K562 (cell line): ENCODE data around the gene RTL10. TPM values are rescaled to one million over a fixed set of nuclear protein-coding genes. Genes with fewer than 3 reads are reported as not detected.
A peak's percentile ranks its signal among the peaks of the same experiment; 100 is the strongest.

ENCODE experiments used
- FOSL1 ChIP-seq: fragments of 200-800 bp; sonication (Bioruptor generic); conservative IDR thresholded peaks from 2 replicates; pipeline ENCODE4 v1.6.1; 2016; ENCODE audit warnings: missing genetic modification characterization, missing compliant biosample characterization
- GATAD2A ChIP-seq: fragments of 450-650 bp; IDR thresholded peaks from 2 replicates; pipeline ENCODE4 v1.6.1; 2017
- HDAC6 ChIP-seq: IDR thresholded peaks from 2 replicates; pipeline ENCODE4 v1.6.1; 2012; ENCODE audit warnings: low read depth, mild to moderate bottlenecking, control low read depth, inconsistent platforms, low read length, moderate library complexity
- HSF4 ChIP-seq: fragments of 250-450 bp; sonication (Bioruptor Pico); IDR thresholded peaks from 2 replicates; pipeline ENCODE4 v2.1.2; 2022; ENCODE audit warnings: mild to moderate bottlenecking, moderate library complexity, borderline replicate concordance
- KAT2B ChIP-seq: IDR thresholded peaks from one replicate; pipeline ENCODE4 v1.6.1; 2012; ENCODE audit warnings: low read depth, mild to moderate bottlenecking, control low read depth, inconsistent platforms, low read length, moderate library complexity
- MYBL2 ChIP-seq, 2 experiments: fragments of 450-650 bp in 1 of 2; sonication (generic) in 1 of 2; formaldehyde crosslinking in 1 of 2; IDR thresholded peaks; 2 replicates each; pipeline versions ENCODE4 v1.6.1 to v1.8.1; 2017 to 2022; ENCODE audit warnings: borderline replicate concordance in 1 of 2, inconsistent platforms in 1 of 2, low read depth in 1 of 2, mild to moderate bottlenecking in 1 of 2, missing genetic modification reagents in 1 of 2, moderate library complexity in 1 of 2
- RNF2 ChIP-seq: sonication (generic); IDR thresholded peaks from 2 replicates; pipeline ENCODE4 v1.6.1; 2016
- SAP30 ChIP-seq: fragments of 200-600 bp; sonication (generic); IDR thresholded peaks from 2 replicates; pipeline ENCODE4 v1.6.1; 2012; ENCODE audit warnings: borderline replicate concordance, low read depth, mild to moderate bottlenecking, moderate library complexity, low read length, control low read depth, inconsistent platforms; ENCODE audit not compliant: insufficient read depth, poor library complexity, severe bottlenecking
- SLC30A9 ChIP-seq: fragments of 250-450 bp; sonication (Bioruptor Pico); IDR thresholded peaks from 2 replicates; pipeline ENCODE4 v1.8.0; 2022; ENCODE audit warnings: mild to moderate bottlenecking, moderate library complexity
- SRF ChIP-seq, 2 experiments: fragments of 250-450, 450-650 bp in 1 of 2; sonication (Bioruptor Pico) in 1 of 2; sonication (generic) in 1 of 2; formaldehyde crosslinking; IDR thresholded peaks; 2 replicates each; pipeline versions ENCODE4 v1.5.0 to v1.5.1; 2020 to 2022; ENCODE audit warnings: mild to moderate bottlenecking in 1 of 2, missing genetic modification reagents in 1 of 2
- SRSF3 ChIP-seq: fragments of 200-400 bp; formaldehyde crosslinking; IDR thresholded peaks from 2 replicates; pipeline ENCODE4 v1.6.1; 2016; ENCODE audit warnings: mild to moderate bottlenecking, low read length, moderate library complexity; ENCODE audit not compliant: insufficient read depth
- SRSF7 ChIP-seq: fragments of 200-400 bp; formaldehyde crosslinking; optimal IDR thresholded peaks from 2 replicates; pipeline ENCODE3; 2017; ENCODE audit warnings: mild to moderate bottlenecking, low read depth, low read length
- STAT6 ChIP-seq: sonication (generic); formaldehyde crosslinking; IDR thresholded peaks from 2 replicates; pipeline ENCODE4 v1.8.1; 2023; ENCODE audit warnings: mild to moderate bottlenecking, missing genetic modification reagents
- TGIF2 ChIP-seq: sonication (generic); formaldehyde crosslinking; IDR thresholded peaks from 2 replicates; pipeline ENCODE4 v1.8.1; 2022; ENCODE audit warnings: mild to moderate bottlenecking, missing genetic modification reagents, moderate library complexity
- ZNF766 ChIP-seq: fragments of 200-800 bp; sonication (Bioruptor generic); conservative IDR thresholded peaks from 2 replicates; pipeline ENCODE4 v1.6.1; 2016; ENCODE audit warnings: missing genetic modification characterization, missing compliant biosample characterization
- polyA plus RNA-seq, 8 experiments: library from polyadenylated mRNA; depleted of rRNA in 4 of 8; stranded (reverse) in 5 of 8; unstranded in 3 of 8; fragments of >200 nt; fragmentation: Nextera tagmentation in 2 of 8; fragmentation: Illumina TruSeq in 1 of 8; extraction: Ambion mirVana in 2 of 8; extraction: Trizol in 1 of 8; gene quantifications; 2 replicates each; pipeline versions ENCODE4 v1.2.1 to v1.2.3, GENCODE V29; 2011 to 2014; ENCODE audit warnings: inconsistent platforms in 1 of 8, missing spikeins in 1 of 8
- total RNA-seq, 7 experiments: library from RNA; depleted of rRNA in 6 of 7; stranded (reverse); fragments of >200 nt in 6 of 7; fragmentation: Illumina TruSeq in 2 of 7; extraction: Trizol in 2 of 7; gene quantifications; 2 replicates each; pipeline versions ENCODE4 v1.2.1 to v1.2.3, GENCODE V29; 2011 to 2021; ENCODE audit warnings: low replicate concordance in 1 of 7
- TF ChIP-seq, protein P1 (sequence below), 2 experiments: fragments of 150-350 bp in 1 of 2; IDR thresholded peaks; 2 replicates each; pipeline ENCODE4 v1.6.1; 2012 to 2016; ENCODE audit warnings: low read depth in 2 of 2, low read length in 2 of 2, mild to moderate bottlenecking in 1 of 2, moderate library complexity in 1 of 2
- TF ChIP-seq, protein P2 (sequence below): sonication (generic); formaldehyde crosslinking; IDR thresholded peaks from 2 replicates; pipeline ENCODE4 v1.8.1; 2022; ENCODE audit warnings: missing genetic modification reagents
- TF ChIP-seq, protein P3 (sequence below): fragments of 450-650 bp; formaldehyde crosslinking; IDR thresholded peaks from 2 replicates; pipeline ENCODE4 v1.4.0; 2022; ENCODE audit warnings: missing genetic modification characterization

The RTL10 gene
- total and polyA plus RNA-seq, 9 of the 15 experiments (the other 6 are each of a cell fraction or from before 2014, with no cell fraction given): 19.8 to 75.5 (median 32.5) TPM

GRCh38 chr22:19864538-19865106 lies 9.9 kb upstream of the RTL10 start (continued):
- TF ChIP-seq, protein P1, sequence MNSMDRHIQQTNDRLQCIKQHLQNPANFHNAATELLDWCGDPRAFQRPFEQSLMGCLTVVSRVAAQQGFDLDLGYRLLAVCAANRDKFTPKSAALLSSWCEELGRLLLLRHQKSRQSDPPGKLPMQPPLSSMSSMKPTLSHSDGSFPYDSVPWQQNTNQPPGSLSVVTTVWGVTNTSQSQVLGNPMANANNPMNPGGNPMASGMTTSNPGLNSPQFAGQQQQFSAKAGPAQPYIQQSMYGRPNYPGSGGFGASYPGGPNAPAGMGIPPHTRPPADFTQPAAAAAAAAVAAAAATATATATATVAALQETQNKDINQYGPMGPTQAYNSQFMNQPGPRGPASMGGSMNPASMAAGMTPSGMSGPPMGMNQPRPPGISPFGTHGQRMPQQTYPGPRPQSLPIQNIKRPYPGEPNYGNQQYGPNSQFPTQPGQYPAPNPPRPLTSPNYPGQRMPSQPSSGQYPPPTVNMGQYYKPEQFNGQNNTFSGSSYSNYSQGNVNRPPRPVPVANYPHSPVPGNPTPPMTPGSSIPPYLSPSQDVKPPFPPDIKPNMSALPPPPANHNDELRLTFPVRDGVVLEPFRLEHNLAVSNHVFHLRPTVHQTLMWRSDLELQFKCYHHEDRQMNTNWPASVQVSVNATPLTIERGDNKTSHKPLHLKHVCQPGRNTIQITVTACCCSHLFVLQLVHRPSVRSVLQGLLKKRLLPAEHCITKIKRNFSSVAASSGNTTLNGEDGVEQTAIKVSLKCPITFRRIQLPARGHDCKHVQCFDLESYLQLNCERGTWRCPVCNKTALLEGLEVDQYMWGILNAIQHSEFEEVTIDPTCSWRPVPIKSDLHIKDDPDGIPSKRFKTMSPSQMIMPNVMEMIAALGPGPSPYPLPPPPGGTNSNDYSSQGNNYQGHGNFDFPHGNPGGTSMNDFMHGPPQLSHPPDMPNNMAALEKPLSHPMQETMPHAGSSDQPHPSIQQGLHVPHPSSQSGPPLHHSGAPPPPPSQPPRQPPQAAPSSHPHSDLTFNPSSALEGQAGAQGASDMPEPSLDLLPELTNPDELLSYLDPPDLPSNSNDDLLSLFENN (IDR thresholded peaks at IDR 0.05; ENCODE audit: low read depth in 2 of 2, low read length in 2 of 2): no peak
- TF ChIP-seq SRSF3 (no peak), GATAD2A (no peak), KAT2B (peak; percentile 46), HDAC6 (no peak), SRSF7 (no peak), MYBL2 (IDR thresholded peaks at IDR 0.05; ENCODE audit: low read depth) (no peak), MYBL2 (CRISPR knock-in tag; IDR thresholded peaks at IDR 0.05; ENCODE audit: borderline replicate concordance) (no peak), TGIF2 (CRISPR knock-in tag) (no peak), FOSL1 (peak; percentile 59; the same call in 1 of the 2 replicates), SLC30A9 (CRISPR knock-in tag) (no peak), SAP30 (no peak), HSF4 (CRISPR knock-in tag) (no peak), STAT6 (CRISPR knock-in tag) (no peak), ZNF766 (CRISPR knock-in tag) (no peak), SRF (CRISPR knock-in tag; IDR thresholded peaks at IDR 0.05) (no peak), RNF2 (peak; percentile 6; the same call in 1 of the 2 replicates)
- TF ChIP-seq, protein P2, sequence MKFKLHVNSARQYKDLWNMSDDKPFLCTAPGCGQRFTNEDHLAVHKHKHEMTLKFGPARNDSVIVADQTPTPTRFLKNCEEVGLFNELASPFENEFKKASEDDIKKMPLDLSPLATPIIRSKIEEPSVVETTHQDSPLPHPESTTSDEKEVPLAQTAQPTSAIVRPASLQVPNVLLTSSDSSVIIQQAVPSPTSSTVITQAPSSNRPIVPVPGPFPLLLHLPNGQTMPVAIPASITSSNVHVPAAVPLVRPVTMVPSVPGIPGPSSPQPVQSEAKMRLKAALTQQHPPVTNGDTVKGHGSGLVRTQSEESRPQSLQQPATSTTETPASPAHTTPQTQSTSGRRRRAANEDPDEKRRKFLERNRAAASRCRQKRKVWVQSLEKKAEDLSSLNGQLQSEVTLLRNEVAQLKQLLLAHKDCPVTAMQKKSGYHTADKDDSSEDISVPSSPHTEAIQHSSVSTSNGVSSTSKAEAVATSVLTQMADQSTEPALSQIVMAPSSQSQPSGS (CRISPR knock-in tag): no peak
- TF ChIP-seq, protein P3, sequence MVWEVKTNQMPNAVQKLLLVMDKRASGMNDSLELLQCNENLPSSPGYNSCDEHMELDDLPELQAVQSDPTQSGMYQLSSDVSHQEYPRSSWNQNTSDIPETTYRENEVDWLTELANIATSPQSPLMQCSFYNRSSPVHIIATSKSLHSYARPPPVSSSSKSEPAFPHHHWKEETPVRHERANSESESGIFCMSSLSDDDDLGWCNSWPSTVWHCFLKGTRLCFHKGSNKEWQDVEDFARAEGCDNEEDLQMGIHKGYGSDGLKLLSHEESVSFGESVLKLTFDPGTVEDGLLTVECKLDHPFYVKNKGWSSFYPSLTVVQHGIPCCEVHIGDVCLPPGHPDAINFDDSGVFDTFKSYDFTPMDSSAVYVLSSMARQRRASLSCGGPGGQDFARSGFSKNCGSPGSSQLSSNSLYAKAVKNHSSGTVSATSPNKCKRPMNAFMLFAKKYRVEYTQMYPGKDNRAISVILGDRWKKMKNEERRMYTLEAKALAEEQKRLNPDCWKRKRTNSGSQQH (CRISPR knock-in tag): no peak
